Adrenal gland (tissue), 5 donors: Measurements from ENCODE around the gene FAM163B.

Experiments
- CTCF ChIP-seq, 6 experiments: fragments of 450-650 bp in 4 of 6; fragments of 200-600 bp in 2 of 6; sonication (generic) in 1 of 6; IDR thresholded peaks; 1 replicate in 5 of 6; 2 replicates in 1 of 6; pipeline versions ENCODE4 v1.5.1 to v1.8.0; 2016 to 2021; ENCODE audit warnings: antibody characterized with exemption in 6 of 6, mild to moderate bottlenecking in 2 of 6, moderate library complexity in 1 of 6
- POLR2A ChIP-seq, 2 donors: fragments of 450-650 bp; IDR thresholded peaks; one replicate each; pipeline ENCODE4 v1.6.1; 2017; ENCODE audit warnings: antibody characterized with exemption in 2 of 2, mild to moderate bottlenecking in 2 of 2, moderate library complexity in 1 of 2
- donor health status: DM: no; HTN: no; CAD: no.

- TF ChIP-seq POLR2A (IDR thresholded peaks at IDR 0.05), result no peak
- no peak for TF ChIP-seq CTCF (IDR thresholded peaks at IDR 0.05)
Observed at GRCh38 chr9:133574771-133575170, 34.4 kb downstream of the FAM163B start.
